Brain pericyte (primary cell): Measurements from ENCODE around the gene FRMD4A.
A peak's percentile ranks its signal among the peaks of the same experiment; 100 is the strongest.

Source experiments
- DNase-seq: peaks from one replicate; pipeline ENCODE4 v3.0.0-alpha.2; 2012; ENCODE audit warnings: low read depth, low spot score

The FRMD4A gene

DNA sequence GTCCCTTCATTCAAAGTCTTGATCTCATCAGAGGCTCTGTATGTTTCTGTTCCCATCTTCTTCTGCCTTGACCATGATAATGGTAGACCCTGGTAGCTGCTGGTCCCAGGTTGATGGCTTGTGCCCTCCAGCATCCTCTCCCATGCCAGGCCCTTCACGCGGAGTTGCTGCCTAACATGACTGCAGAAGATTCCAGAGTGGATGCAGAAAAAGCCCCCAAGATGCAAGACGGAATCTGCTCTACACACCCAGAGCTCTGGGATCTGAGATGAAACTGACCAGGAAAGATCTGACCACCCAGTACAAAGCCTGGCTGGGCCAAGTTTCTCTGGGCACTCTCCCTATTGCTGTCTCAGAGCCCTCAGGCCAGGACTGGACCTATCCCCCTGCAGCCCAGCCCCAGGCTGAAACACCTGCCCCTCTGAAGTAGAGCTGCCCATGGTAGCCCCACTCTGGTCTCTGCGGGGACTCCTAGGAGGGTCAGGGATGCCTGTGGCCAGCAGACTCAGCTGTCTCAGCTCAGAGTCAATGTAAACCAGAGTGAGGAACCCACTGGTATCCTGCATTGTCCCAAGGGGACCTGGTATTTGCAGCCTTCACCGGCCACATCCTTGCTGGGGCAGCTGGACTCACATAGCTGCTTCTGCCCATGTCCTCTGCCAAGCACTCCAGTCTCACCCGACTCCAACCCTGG, 9.5 kb upstream of the FRMD4A start:
- DNase-seq: no peak

DNA sequence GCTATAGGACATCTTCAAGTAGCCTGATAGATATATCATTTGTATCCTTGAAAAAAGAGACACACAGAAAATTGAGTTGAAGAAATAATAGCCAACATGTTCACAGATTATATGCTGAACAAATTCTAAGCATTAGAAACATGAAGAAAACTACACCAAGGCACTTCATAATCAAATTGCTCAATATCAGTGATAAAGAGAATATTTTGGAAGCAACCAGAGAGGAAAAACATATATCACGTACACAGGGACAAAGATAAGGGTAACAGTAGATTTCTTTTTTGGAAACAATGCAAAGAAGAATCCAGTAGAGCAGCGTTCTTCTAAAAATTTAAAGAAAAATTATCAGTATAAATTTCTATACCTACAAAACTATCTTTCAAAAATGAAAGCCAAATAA, 6.0 kb upstream of the FRMD4A start:
- DNase-seq: no peak

DNA sequence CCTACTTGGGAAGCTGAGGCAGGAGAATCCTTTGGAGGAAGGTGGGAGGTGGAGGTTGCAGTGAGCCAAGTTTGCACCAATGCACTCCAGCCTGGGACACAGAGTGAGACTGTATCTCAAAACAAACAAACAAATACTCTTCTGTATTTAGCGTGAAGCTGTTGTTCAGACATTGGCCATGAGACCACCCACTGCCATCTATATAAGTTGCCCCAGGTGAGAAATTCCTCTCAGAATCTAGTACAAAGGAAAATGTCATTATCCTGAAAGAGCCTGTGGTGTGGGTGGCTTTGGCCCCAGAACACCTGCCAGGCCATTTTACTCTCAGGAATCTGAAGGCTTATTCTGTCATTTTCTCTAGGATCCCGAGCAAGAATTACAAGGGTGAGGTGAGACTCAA, 4.0 kb upstream of the FRMD4A start:
- no peak for DNase-seq

DNA sequence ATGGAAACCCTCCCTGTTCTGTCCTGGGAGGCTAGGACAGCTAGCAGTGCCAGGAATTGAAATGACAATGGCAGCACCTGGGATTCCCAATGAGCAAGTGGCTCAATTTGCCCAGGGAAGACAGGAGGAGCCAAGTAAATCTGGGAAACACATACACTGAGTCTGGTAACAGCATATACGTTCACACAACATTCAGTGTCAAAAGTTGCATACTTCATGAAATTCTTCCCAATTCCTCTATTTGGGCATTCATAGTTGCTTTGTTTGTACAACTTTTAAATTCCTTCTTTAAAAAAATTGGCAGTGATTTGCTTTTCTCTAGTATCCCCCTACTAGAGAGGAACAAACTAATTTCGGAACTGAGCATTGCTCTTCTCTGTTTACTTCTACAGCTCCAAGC, 2.9 kb upstream of the FRMD4A start:
- no peak for DNase-seq

DNA sequence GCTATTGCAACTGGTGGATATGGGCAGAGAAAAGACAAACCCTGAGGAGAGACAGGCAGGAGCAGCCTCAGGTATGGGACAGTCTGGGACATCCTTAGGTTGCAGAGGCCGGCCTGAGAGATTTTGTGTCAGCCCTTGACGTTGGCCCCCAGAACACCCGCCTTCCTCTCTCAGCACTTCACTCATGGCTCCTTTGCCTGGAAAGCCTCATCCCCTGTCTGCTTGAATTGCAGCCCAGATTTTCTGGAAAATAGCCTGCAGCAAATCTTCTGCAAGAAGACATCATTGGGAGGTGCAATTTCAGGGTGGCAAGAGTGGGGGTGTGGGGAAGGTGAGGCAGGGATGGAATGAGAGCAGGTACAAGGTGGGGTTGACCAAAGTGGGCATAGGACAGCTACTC, 2.2 kb upstream of the FRMD4A start:
- DNase-seq: no peak

DNA sequence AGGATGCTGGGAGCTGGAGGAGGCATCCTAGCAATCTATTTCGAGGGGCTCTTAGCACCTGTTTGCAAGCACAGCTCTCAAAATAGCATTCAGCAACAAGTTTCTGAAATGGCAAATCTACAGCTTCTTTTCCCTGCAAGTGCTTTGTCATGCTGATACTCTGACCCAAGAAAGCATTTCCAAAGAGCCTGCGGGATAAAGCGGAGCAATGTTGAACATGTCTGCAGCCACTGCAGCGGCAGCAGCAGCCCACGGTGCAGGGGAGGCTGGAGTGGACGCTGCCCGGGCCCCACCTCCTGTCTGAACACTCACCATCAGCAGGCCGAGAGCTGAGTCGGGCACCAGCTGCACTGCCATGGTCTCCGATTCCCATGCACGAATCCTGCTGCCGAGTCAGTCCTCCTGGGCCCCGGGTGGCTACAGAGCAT, 964 bp downstream of the FRMD4A start:
- no peak for DNase-seq

DNA sequence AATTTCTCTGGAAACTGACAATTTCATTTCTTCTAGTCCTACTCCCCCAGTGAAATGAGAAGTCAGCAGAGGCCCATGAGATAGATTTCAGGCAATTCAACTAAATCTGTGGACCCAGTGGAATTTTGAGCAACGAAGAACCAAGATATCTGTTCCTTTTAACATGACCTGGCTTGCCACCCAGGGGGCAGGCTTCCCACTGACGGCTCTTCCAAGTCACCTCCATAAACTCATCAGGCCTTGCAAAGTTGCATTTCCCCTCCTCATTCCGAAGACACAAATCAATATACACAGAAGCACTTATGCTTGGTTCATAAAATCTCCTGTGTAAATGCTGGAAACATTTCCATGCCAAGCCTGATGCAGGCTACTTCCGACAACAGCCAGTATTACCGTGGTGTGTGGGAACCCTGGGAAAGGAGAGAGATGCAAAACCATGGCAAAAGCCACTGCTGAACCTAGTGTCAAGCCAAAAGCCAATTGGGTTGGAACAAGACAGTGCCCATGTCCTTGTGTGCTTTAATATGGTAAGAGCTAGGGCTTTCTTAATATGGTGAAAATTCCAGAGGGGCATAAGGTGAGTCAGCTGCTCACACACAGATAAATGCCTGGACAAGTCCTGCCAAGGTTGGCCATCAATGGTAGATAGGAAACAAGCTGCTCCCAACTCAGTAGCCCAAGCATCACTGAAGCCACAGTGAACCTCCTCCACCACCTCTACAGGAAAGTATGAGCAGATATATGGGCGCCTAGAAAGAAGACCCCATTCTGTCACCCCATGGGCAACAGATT, 1.6 kb downstream of the FRMD4A start:
- no peak for DNase-seq

DNA sequence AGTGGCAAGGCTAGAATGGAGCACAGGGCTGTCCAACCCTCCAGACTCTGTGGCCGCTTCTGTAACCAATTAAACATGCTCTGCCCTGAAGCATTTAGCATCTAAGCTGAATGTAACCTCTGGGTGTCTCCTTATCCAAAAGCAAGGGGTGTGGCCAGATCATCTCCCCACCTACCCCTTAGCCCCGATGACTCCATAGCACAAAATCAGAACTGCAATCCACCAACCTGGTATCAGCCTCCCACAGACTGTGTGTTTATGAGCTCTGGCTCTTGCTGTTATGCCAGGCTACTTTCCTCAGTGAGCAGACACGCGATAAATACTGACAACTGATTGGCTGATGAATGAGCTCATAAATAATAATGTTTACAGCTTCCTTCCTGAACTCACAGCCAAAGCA, 3.2 kb downstream of the FRMD4A start:
- no peak for DNase-seq

DNA sequence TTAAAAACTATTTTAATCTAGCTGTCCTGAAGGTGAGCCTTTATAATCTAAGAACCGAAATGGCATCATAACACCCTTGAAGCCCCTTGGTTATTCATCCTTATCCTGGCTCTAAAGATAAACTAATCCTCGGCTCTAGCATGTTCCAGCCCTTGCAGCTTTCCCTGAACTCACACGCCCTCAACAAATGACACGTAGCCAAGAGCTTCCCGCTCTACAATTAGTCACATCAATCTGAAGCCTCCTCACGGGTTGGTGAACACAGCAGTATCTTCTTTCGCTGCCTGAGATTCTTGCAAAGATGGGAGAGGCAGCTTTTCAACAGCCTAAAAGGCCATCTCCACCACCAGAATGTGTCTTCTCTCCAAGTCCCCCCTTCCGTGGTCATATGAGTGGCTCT, 4.1 kb downstream of the FRMD4A start:
- DNase-seq: no peak

DNA sequence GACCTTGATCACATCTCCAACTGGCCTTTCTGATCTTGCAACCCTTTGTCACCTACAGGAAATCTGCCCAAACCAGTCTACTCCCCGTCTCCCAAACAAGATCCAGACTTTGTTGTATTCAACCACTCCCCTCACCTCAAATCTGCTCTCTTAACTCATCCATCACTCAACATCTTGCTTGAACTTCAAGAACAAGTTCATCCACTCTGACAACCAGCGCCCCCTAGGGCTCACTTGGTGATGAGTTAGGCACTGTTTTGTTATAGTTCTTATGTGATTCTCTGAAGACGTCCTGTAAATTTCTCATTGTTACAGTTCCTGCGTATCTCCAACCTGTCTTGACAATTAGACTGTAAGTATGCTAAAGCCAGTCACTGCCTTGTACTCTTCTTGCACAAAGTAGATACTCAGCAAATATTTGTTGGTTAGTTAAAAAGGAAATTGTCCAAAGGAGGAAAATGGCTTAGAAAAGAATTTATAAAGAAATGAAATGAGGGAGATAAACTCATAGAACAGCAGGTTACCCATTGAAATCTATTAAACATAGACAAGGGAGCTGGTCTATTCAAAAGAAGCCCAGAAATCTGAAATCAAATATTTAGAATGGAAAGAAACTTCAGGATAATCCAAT, 5.3 kb downstream of the FRMD4A start:
- DNase-seq: no peak

DNA sequence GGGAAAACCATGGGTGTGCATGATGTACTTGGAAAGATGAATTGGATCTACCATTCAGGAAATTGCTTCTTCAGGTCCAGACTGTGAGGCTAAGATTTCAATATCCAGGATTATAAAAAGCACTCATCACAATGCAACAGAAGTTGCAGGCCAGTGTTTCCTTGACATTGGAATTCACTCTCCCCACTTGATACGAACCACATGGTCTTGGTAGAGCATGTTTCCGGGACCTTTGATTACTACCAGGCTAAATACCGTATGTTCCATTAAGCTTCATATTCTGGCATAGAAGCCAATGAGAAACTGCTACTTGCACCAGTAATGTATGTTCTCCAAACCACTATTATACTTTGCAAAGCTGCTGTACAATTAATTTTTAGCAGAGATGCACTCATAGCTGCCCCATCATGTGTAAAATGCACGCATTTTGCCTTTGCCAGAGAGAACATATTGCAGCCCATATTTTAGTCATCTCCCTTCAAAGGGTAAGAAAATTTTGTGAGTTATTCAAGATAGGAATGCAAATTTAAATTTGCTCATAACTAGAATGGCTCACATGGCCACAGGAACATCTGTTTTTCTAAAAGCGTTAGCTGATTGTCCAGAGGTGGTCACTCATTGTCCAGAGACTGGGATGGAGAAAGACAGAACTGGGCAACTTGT, 8.1 kb downstream of the FRMD4A start:
- DNase-seq: no peak

DNA sequence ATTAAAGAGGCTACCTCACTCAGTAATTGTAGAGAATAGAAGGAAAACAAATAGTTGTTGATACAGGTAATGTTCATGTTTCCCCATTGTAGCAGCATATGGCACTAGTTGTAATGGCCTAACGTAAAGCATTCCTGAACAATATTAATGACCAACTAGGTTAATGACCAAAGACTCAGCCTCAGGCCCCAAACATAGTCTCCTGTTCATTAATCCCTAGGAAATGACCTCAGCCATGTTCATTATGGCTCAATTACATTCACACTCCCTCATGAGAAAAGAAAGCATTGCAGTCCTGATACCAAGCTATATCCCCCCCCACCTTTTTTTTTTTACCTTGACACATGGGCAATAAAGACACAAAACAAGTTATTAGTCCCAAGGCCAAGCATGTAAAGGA, 12.7 kb downstream of the FRMD4A start:
- no peak for DNase-seq

DNA sequence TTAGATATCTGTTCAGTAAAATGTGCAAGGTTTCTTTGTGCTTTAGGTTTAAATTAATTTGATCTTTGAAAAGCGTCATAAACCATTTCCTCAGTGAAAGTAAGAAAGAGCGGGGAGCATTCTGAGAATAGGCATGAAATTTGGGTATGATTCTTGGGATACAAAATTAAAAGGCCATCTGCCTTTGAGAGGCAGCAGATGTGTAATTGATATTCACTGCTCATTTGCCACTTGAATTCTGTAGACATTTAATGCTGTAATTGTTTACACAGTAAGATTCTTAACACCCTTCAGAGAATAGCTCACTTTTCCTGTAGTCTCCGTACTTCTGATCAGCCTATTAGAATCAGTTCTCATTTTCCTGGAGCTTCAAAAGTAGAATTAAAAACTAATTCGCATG, 18.7 kb downstream of the FRMD4A start:
- DNase-seq: no peak

DNA sequence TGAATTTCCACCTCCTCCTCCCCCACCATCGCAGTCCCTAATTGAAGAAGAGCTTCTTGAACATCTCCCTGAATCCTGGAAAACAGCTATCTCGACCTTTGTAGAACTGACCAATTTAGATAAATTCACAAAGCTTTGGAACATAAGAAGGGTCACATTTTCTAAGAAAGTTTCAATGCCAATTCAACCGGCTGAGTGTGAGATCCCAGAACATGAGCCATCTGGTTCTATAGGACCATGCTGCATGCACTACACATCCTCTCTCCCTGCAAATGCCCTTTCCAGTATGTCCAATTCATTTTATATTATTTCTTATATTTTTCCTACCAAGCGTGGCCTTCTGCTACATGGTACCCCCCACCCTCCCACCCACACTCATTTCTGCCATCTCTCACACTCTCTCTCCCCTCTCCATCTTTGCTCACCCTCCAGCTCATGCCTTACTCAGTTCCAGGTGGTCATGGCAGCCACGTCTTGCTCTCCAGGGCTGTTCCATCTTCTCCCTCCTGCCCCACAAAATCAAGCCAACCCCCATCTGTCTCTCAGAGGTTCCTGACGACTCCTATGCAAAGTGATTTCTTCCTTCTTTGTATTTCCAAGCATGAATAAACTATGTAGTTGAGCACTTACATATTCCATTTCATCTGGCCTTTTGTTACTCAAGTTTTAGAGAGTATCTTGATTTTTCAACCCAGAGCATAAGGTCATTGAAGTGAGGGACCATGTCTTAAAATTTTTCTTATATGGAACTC, 19.3 kb downstream of the FRMD4A start:
- DNase-seq: no peak

DNA sequence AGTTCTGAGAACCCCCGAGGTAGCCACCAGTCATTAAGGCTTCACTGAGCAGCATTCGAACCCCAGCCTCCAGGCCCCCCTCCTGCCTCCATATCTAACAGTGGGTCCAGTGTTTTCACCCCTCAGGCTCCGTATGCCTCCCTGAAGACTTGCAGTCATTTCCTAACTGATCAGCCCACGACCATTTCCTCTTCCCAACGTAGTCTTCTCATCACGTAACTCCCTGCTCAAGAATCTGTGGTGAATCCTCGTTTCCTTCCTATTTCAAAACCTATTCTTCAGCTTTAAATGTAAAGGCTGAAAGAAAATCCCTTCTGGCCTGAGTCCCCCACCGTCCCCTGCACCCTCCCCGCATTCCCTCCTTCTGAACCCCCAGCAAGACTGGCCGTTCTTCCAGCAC, 21.1 kb downstream of the FRMD4A start:
- no peak for DNase-seq

DNA sequence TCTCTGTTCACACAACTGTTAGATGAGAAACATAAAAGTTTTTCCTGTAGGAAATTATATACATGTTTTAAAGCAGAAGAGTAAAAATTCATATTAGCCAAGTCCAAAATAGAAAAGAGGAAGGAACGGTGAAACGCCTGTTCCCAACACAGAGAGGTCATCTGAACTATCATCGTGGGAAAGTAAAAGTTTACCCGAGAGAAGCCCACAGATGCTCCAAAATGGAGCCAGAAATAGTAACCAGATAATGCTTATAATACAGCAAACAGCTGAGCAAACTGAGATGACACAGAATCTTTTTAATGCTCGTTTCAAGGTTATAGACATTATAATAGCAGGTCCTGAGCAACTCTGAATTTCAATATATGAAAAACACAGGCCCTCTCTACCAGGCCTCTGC, 24.5 kb downstream of the FRMD4A start:
- DNase-seq: no peak

DNA sequence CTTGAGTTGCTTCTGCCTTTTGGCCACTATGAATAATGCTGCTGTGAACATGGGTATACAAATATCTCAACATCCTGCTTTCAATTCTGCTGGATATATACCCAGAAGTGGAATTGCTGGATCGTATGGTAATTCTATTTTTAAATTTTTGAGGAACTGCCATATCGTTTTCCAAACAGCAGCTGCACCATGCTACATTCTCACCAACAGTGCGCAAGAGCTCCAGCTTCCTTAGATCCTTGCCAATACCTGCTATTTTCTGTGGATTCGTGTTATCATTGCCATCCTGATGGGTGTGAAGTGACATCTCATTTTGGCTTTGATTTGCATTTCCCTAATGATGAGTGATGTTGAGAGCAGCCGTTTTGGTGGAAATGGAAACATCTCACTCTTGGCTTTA, 26.7 kb downstream of the FRMD4A start:
- DNase-seq: no peak

DNA sequence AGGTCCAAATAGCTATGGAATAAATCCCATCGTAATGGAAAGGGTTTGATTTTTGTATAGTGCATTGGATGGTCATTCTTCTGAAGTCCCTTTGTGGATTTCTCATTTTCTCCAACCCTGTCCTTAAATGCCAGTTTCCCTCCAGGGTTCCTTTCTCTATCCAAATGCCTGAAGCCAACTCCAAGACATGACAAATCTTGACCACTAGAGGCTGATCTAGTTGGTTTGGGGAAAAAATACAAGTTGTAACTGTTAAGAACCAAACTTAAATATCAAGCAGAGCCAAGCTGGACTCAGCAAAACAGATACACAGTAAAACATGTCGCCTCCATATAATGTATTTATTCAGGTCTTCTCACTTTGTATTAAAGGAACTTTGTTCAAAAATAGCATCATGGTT, 28.7 kb downstream of the FRMD4A start:
- no peak for DNase-seq

DNA sequence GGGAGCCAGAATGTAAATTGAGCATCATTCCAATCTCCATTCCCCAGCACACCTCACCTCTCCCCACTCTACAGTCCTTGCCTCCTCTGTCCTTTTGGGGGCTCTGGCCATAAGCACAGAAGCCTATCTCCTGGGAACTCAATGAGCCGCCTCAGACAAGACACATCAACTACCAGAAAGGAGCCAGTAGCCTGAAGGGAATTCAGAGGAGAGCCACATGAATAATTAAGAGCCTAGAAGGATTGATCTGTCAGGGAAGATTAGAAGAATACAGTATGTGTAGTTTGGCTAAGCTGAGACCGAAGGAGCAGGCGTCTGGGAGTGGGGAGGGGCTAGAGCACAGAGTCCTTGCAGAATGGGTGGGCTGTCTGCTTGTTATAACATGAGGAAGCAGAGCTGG, 31.2 kb downstream of the FRMD4A start:
- no peak for DNase-seq

DNA sequence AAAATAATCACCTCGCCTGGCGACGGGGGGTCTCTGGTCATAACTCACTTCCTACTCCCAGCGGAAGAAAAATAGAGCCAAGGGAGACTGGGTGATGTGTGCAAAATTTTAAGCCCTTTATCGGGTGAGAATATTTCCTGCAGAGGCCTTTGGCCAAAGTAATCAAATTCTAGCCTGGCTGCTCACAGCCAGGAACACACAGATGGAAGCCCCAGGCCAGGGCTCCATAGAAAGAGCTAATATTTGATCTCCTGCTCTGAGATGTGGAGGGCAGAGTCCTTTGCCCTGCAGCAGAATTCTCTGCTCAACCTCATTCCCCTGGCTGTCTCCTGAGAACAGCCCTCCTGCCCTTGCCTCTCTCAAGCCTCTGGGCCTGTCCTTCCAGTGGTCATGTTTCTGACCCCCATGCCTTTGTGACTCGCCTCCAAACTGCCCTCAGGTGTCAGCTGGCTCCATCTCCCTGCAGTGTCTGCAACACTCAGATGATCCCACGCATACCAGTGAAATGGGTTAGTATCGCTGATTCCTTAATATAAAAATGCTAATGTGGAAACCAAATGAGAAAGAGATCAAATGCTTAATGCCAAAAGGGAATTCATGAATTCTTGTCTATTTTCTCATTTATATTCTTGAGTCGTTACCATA, 34.5 kb downstream of the FRMD4A start:
- DNase-seq: peak; percentile 11

DNA sequence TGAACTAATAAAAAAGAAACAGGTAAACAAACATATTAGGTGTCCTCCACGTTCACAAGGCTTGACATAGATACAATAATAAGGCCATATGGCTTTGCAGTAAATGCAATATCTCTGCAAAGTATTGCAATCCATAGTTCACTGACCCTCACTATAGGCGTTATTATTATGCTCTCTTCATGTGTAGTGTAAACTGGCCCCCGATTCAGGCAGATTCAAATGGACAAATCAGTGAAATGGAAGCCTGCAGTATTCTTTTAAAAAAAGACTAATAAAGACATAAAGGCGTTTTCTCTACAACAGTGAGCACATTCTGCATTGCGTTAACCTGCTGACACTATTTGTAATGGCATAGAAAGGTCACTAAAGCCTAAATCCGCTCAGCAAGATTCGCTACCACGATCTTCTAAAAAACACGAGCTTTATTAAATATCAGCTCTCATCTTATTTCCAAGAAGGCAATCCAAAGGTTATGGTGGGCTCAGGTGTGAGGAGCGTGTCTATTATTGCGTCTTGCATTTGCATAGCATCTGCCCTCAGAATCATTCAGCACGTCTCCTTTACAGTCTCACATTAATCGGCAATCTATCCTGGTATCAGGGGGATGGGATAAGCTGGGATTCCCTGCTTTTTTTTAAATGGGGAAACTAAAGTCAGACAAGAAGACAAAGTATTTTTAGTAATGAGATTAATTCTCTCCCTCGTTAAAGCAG, 36.2 kb downstream of the FRMD4A start:
- no peak for DNase-seq
